Keratinocyte (primary cell): Measurements from ENCODE around the gene EPHB6. TPM values are rescaled to one million over a fixed set of nuclear protein-coding genes. Genes with fewer than 3 reads are reported as not detected.

Experiments
- DNase-seq: peaks from one replicate; pipeline ENCODE4 v3.0.0-alpha.2; 2011; ENCODE audit warnings: low read depth, missing footprints, low spot score
- FAIRE-seq: peaks from 2 replicates; lab custom pipeline; 2011; peaks lifted over from hg19 to GRCh38; lab: Jason Lieb, UNC
- H2AFZ ChIP-seq: 2 replicates; pipeline ENCODE4 v1.6.0; 2012; ENCODE audit warnings: low read length, control low read depth, inconsistent platforms; ENCODE audit not compliant: control insufficient read depth
- H3K27ac ChIP-seq: 2 replicates; pipeline ENCODE4 v1.5.1; 2011; ENCODE audit warnings: low read length; ENCODE audit not compliant: control insufficient read depth, insufficient read depth
- H3K27me3 ChIP-seq: 3 replicates; pipeline ENCODE4 v1.6.0; 2011; ENCODE audit warnings: low read length; ENCODE audit not compliant: control insufficient read depth, insufficient read depth; ENCODE audit errors: extremely low read depth
- H3K36me3 ChIP-seq, 2 experiments: 2 replicates in 1 of 2; 3 replicates in 1 of 2; pipeline ENCODE4 v1.5.1; 2011; ENCODE audit warnings: low read length in 2 of 2, mild to moderate bottlenecking in 1 of 2; ENCODE audit not compliant: control insufficient read depth in 2 of 2, insufficient read depth in 2 of 2; ENCODE audit errors: extremely low read depth in 1 of 2
- H3K4me1 ChIP-seq: 3 replicates; pipeline ENCODE4 v1.5.1; 2011; ENCODE audit warnings: low read length; ENCODE audit not compliant: control insufficient read depth, insufficient read depth; ENCODE audit errors: extremely low read depth
- H3K4me2 ChIP-seq: 3 replicates; pipeline ENCODE4 v1.6.0; 2011; ENCODE audit warnings: low read depth, low read length; ENCODE audit not compliant: control insufficient read depth, insufficient read depth; ENCODE audit errors: extremely low read depth
- H3K4me3 ChIP-seq, 3 experiments: fragments of 200-600 bp in 1 of 3; sonication (generic) in 1 of 3; 2 replicates in 2 of 3; 3 replicates in 1 of 3; pipeline ENCODE4 v1.5.1; 2011 to 2016; ENCODE audit warnings: low read length in 3 of 3, mild to moderate bottlenecking in 3 of 3, control low read depth in 2 of 3, inconsistent platforms in 1 of 3, low read depth in 1 of 3, mixed read lengths in 1 of 3, mixed run types in 1 of 3, moderate library complexity in 1 of 3; ENCODE audit not compliant: control insufficient read depth in 2 of 3, insufficient read depth in 2 of 3; ENCODE audit errors: extremely low read depth in 1 of 3
- H3K79me2 ChIP-seq: 2 replicates; pipeline ENCODE4 v1.6.0; 2012; ENCODE audit warnings: low read length; ENCODE audit not compliant: control insufficient read depth, insufficient read depth
- H3K9ac ChIP-seq: 3 replicates; pipeline ENCODE4 v1.6.0; 2011; ENCODE audit warnings: low read length; ENCODE audit not compliant: control insufficient read depth, insufficient read depth; ENCODE audit errors: extremely low read depth
- H3K9me1 ChIP-seq: 3 replicates; pipeline ENCODE4 v1.6.0; 2011; ENCODE audit warnings: low read length; ENCODE audit not compliant: control insufficient read depth, insufficient read depth; ENCODE audit errors: extremely low read depth
- H3K9me3 ChIP-seq: 2 replicates; pipeline ENCODE4 v1.5.1; 2012; ENCODE audit warnings: low read depth, low read length; ENCODE audit not compliant: control insufficient read depth
- H4K20me1 ChIP-seq: 3 replicates; pipeline ENCODE4 v1.6.0; 2011; ENCODE audit warnings: low read length; ENCODE audit not compliant: control insufficient read depth, insufficient read depth; ENCODE audit errors: extremely low read depth
- EZH2 ChIP-seq: IDR thresholded peaks from one replicate; pipeline ENCODE4 v1.6.1; 2012; ENCODE audit warnings: inconsistent platforms, mild to moderate bottlenecking, low read length, moderate library complexity
- dilution Hi-C: fragments of 300-500 bp; cut with MboI; formaldehyde crosslinking; loops from one replicate; pipeline ENCODE4 v1.7.0; 2020; ENCODE audit warnings: low sequenced_read_pairs; ENCODE audit not compliant: extremely low pct_ligation_motif_present
- polyA plus RNA-seq, 5 experiments: library from polyadenylated mRNA; depleted of rRNA in 3 of 5; stranded (reverse) in 3 of 5; stranded (forward) in 1 of 5; unstranded in 1 of 5; fragments of >200 nt; gene quantifications; 1 replicate in 1 of 5; 2 replicates in 3 of 5; 3 replicates in 1 of 5; pipeline versions ENCODE4 v1.2.1 to v1.2.3, GENCODE V29; 2011 to 2012; ENCODE audit warnings: missing spikeins in 2 of 5, low read depth in 1 of 5, low replicate concordance in 1 of 5
- TF ChIP-seq, protein P1 (sequence below), 3 experiments: IDR thresholded peaks in 1 of 3; conservative IDR thresholded peaks in 1 of 3; optimal IDR thresholded peaks in 1 of 3; 2 replicates in 2 of 3; 3 replicates in 1 of 3; pipeline versions ENCODE3 to v1.5.1; 2011; ENCODE audit warnings: low read length in 3 of 3, mild to moderate bottlenecking in 3 of 3, moderate library complexity in 2 of 3, control low read depth in 1 of 3, inconsistent platforms in 1 of 3; ENCODE audit not compliant: insufficient read depth in 2 of 3; ENCODE audit errors: extremely low read depth in 1 of 3

EPHB6 gene
- polyA plus RNA-seq, 1 donor (not counting 4 experiments of a cell fraction or from before 2014, with no cell fraction given), result 1.9 TPM

DNA sequence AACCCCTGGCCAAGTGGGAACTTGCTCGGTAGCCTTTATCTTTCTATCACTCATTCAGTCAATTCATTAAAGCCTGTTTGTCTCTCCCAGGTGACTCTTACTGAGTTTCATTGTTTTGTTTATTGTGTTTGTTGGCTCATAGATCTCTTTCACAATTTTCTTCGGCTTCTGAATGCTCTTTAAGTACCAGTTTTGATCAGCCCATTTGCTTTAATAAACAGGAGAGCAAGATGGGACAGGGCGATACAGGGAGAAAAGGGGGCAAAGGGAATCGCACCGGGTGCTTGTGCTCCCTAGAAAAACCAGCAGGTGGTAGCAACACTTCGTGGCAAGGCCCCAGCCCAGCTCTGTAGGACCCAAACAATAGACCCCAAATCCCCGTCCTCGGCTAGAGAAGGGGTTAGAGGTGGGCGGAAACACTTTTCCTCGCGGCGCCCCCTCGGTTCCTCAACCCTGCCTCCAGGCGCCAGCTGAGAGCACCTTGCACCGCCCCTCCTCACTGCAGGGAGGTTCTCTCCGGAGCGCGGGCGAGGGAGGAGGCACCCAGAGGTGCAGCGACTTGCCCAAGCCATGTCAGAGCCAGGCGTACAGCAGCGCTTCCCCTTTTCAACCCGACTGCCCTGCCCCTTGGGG, 1.0 kb upstream of the EPHB6 start:
- Histone ChIP-seq H3K9me3 (no peaks in the 10 kb centered on the region), H3K27me3 (peaks cover 10% of the 10 kb centered on the region), H3K27ac (peak overlapping the region; percentile 3), H4K20me1 (no peaks in the 10 kb centered on the region), H3K9me1 (no peaks in the 10 kb centered on the region), H3K79me2 (no peaks in the 10 kb centered on the region), H3K36me3 (no peaks in the 10 kb centered on the region), H3K4me1 (peaks cover 14% of the 10 kb centered on the region), H2AFZ (peak overlapping the region; percentile 92), H3K9ac (peak overlapping the region; percentile 61), H3K4me3 (peak overlapping the region; percentile 45 to 82 (median 76)), H3K4me2 (peak overlapping the region; percentile 93)
- FAIRE-seq (peak; percentile 53), DNase-seq (no peak)
- TF ChIP-seq EZH2, result no peak
- TF ChIP-seq, protein P1, sequence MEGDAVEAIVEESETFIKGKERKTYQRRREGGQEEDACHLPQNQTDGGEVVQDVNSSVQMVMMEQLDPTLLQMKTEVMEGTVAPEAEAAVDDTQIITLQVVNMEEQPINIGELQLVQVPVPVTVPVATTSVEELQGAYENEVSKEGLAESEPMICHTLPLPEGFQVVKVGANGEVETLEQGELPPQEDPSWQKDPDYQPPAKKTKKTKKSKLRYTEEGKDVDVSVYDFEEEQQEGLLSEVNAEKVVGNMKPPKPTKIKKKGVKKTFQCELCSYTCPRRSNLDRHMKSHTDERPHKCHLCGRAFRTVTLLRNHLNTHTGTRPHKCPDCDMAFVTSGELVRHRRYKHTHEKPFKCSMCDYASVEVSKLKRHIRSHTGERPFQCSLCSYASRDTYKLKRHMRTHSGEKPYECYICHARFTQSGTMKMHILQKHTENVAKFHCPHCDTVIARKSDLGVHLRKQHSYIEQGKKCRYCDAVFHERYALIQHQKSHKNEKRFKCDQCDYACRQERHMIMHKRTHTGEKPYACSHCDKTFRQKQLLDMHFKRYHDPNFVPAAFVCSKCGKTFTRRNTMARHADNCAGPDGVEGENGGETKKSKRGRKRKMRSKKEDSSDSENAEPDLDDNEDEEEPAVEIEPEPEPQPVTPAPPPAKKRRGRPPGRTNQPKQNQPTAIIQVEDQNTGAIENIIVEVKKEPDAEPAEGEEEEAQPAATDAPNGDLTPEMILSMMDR (optimal IDR thresholded peaks at IDR 0.05 in 1 of 3, IDR thresholded peaks at IDR 0.05 in 1 of 3, conservative IDR thresholded peaks at IDR 0.05 in 1 of 3; ENCODE audit: extremely low read depth in 1 of 3, insufficient read depth in 2 of 3, low read length in 3 of 3), result peak; percentile 70 to 84 (median 78)
- dilution Hi-C loops, result no loop called here

DNA sequence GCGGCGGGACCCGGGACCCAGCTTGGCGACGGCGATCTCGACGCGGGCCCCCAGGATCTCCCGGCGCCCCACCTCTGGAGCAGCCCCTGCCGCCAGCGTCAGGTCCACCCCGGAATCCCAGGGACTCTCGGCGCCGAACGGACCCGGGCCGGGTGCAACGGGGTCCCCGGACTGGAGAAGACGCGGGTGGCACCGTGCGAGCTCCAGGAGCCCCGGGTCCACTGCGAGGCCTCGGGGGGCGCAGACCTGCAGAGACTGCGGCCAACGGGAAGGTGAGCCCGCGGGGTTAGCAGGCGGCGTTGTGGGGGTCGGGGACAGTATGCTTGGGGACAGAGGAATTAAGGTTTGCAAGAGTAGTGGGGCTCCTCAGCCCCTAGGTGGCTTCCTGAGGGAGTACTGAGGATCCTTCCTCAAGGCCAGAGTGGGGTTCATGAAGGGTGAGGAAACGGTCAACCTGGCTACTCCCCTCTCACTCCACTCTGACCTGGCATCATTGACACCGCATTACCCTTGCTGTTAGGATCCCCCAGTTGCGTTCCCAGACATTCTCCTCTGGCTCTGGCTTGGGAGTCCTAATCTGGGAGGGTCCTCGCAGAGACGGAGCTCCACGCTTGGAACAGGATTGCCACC, 353 bp downstream of the EPHB6 start:
- no peak overlapping the region for H2AFZ ChIP-seq
- no peak for FAIRE-seq

More for the DNA sequence above, 353 bp downstream of the EPHB6 start:
- peak overlapping the region in 2 of 3 experiments; percentile 45 to 76 for H3K4me3 ChIP-seq
- H3K9ac ChIP-seq, result no peak overlapping the region
- no peak overlapping the region for H3K27ac ChIP-seq
- no peaks in the 10 kb centered on the region for H3K9me3 ChIP-seq
- H3K9me1 ChIP-seq, result no peaks in the 10 kb centered on the region
- H3K27me3 ChIP-seq, result peaks cover 10% of the 10 kb centered on the region
- H3K36me3 ChIP-seq, result no peaks in the 10 kb centered on the region
- peaks cover 14% of the 10 kb centered on the region for H3K4me1 ChIP-seq
- no peak for DNase-seq
- peak overlapping the region; percentile 22 for H3K4me2 ChIP-seq
- no peaks in the 10 kb centered on the region for H3K79me2 ChIP-seq
- H4K20me1 ChIP-seq, result no peaks in the 10 kb centered on the region
- dilution Hi-C loops, result no loop called here
- TF ChIP-seq EZH2, result peak; percentile 43
- TF ChIP-seq, protein P1 (optimal IDR thresholded peaks at IDR 0.05 in 1 of 3, IDR thresholded peaks at IDR 0.05 in 1 of 3, conservative IDR thresholded peaks at IDR 0.05 in 1 of 3; ENCODE audit: extremely low read depth in 1 of 3, insufficient read depth in 2 of 3, low read length in 3 of 3), result no peak
